ENCODE results near the gene TCF7L2.

- no peak for TF ChIP-seq CTCF (IDR thresholded peaks at IDR 0.05)
- TF ChIP-seq POLR2A (IDR thresholded peaks at IDR 0.05): no peak
Measured at GRCh38 chr10:113026679-113027078, 76.6 kb downstream of the TCF7L2 start.
